ENCODE results near the gene IQCE. TPM values are rescaled to one million over a fixed set of nuclear protein-coding genes. Genes with fewer than 3 reads are reported as not detected.
A peak's percentile ranks its signal among the peaks of the same experiment; 100 is the strongest.

The IQCE gene
- total RNA-seq, 4 donors from 2014 or later: 16.8 to 46.9 (median 26.9) TPM

DNA sequence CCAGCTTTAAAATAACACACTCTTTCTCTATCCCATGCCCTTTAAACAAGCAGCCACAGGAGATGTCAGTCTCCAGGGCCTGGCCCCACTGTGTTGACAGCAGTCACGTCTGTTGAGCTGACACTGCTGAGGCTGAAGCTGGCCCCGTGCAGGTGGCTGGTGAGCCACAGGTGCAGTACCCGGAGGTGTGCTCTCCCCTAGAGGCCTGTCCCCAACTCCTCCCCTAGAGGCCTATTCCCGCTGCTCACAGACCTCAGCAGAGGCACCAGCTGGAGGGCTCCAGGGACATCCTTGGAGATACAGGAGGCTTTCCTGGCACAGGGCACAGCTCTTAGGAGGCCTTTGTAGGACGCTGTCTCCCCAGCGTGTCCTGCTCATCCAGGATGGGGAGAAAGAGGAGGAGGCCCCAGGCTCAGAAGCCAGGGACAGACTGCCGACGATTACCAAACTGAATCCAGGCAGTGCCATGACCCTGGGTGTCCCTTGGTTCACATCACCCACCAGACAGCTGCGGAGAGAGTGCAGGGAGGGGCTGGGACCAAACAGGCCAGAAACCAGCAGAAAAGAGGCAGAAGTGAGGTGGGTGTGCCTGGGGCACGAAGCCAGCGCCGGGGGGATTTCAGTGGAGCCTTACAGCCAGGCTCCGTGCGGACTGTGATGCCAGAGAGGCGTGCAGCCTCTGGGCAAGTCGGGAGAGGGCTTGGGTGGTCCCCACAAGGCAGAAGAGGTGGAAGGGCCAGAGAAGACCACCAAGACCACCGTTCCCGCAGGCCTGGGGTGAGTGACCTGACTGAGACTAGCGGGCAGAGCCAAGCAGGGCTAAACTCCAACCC, 54.5 kb downstream of the IQCE start:
- Histone ChIP-seq H3K27me3 (no peaks in the 10 kb centered on the region), H3K9me3 (no peaks in the 10 kb centered on the region), H3K36me3 (peaks cover 0 to 19% (median 0%) of the 10 kb centered on the region in 3 donors), H3K4me3 (no peak overlapping the region), H3K4me1 (peaks cover 0 to 58% (median 20%) of the 10 kb centered on the region in 4 donors), H3K27ac (peak overlapping the region in 2 of 4 donors; percentile 16 to 19)
- WGBS, 2 donors: 51 to 55% methylated on average over 17 to 19 of the region's 19 CpGs
- TF ChIP-seq, protein P1, sequence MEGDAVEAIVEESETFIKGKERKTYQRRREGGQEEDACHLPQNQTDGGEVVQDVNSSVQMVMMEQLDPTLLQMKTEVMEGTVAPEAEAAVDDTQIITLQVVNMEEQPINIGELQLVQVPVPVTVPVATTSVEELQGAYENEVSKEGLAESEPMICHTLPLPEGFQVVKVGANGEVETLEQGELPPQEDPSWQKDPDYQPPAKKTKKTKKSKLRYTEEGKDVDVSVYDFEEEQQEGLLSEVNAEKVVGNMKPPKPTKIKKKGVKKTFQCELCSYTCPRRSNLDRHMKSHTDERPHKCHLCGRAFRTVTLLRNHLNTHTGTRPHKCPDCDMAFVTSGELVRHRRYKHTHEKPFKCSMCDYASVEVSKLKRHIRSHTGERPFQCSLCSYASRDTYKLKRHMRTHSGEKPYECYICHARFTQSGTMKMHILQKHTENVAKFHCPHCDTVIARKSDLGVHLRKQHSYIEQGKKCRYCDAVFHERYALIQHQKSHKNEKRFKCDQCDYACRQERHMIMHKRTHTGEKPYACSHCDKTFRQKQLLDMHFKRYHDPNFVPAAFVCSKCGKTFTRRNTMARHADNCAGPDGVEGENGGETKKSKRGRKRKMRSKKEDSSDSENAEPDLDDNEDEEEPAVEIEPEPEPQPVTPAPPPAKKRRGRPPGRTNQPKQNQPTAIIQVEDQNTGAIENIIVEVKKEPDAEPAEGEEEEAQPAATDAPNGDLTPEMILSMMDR (IDR thresholded peaks at IDR 0.05): no peak
- TF ChIP-seq EP300 (IDR thresholded peaks at IDR 0.05) (no peak), POLR2A (IDR thresholded peaks at IDR 0.05) (no peak)
- DNase-seq (ENCODE audit: low spot score in 2 of 2): no peak

DNA sequence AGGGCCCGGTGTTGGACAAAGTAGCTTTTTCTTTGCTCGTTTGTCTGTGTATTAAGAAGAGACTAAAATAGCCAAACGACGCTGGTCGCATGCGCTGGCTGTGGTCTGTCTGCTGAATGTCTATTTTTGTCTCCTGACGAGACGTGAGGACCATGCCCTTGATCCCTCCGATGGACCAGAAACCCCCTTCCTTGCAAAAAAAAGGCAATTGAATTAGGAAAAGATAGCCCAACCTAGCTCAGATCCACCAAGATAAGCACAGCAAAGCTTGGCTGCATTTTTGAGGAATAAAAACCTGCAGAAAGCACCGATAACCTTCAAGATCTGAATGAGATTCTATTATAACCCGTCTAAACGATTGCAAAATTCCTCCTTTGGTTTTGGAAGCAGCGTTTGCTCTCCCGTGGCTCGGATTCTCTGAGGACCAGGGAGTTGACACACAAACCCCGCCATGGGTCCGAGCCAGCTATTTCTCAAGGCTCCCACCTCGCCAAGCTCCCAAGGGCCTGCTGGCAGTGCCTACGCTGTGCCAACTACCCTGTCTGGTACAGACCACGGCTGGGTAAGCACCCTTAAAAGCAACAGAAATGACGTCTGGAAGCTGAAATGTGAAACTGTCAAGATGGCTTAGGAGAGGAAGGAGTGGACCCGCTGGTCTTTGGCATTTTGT, 55.3 kb downstream of the IQCE start:
- H3K9me3 ChIP-seq: no peaks in the 10 kb centered on the region
- peaks cover 0 to 19% (median 0%) of the 10 kb centered on the region in 3 donors for H3K36me3 ChIP-seq
- H3K4me1 ChIP-seq: peaks cover 0 to 58% (median 20%) of the 10 kb centered on the region in 4 donors
- no peaks in the 10 kb centered on the region for H3K27me3 ChIP-seq
- DNase-seq (ENCODE audit: low spot score in 2 of 2): no peak
- peak overlapping the region in 2 of 4 donors; percentile 16 to 24 for H3K27ac ChIP-seq
- WGBS, 2 donors: 24 to 36% methylated on average over 22 of the region's 22 CpGs
- peak overlapping the region in 1 of 4 donors; percentile 12 for H3K4me3 ChIP-seq
- peak in 1 of 2 donors; percentile 51 for TF ChIP-seq EP300 (IDR thresholded peaks at IDR 0.05)
- TF ChIP-seq, protein P1 (IDR thresholded peaks at IDR 0.05): no peak

DNA sequence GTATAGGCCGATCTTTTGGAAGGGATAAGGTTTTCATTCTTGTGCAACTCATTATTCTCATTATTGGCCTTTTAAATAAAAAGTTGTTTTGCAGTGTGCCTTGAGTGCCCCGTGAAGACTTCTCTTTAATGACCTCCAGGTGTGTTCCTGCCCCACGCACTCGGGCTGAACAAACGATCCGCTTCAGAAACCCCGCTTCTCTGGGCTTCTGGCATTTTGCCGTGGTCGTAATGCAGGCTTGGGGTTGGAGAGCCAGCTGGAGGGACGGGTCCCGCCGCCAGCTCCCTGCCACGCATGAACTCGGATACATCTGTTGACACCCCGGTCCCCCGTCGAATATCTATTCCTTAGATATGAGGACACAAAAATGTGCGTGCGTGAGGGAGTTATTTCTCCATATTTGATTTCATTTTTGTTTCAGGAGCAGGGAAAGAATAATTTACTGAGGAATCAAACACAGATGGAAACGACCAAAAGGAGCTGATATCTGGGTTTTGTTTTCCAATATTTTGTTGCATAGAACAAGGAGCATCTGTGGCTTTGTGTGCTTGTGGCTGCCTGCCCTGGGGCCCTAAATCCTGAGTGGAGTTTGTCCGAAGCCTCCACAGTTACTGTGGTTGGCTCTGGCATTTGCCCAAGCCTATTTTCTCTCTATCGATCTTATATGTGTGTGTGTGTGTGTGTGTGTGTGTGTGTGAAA, 56.0 kb downstream of the IQCE start:
- no peak overlapping the region for H3K4me3 ChIP-seq
- no peak for TF ChIP-seq POLR2A (IDR thresholded peaks at IDR 0.05)
- TF ChIP-seq, protein P1 (IDR thresholded peaks at IDR 0.05): no peak
- TF ChIP-seq EP300 (IDR thresholded peaks at IDR 0.05): no peak
- peaks cover 0 to 17% (median 0%) of the 10 kb centered on the region in 3 donors for H3K36me3 ChIP-seq
- no peaks in the 10 kb centered on the region for H3K9me3 ChIP-seq
- H3K4me1 ChIP-seq: peaks cover 0 to 58% (median 20%) of the 10 kb centered on the region in 4 donors
- DNase-seq (ENCODE audit: low spot score in 2 of 2): no peak
- H3K27ac ChIP-seq: peak overlapping the region in 2 of 4 donors; percentile 16 to 24
- WGBS, 2 donors: 49 to 62% methylated on average over 22 of the region's 22 CpGs
- no peaks in the 10 kb centered on the region for H3K27me3 ChIP-seq

DNA sequence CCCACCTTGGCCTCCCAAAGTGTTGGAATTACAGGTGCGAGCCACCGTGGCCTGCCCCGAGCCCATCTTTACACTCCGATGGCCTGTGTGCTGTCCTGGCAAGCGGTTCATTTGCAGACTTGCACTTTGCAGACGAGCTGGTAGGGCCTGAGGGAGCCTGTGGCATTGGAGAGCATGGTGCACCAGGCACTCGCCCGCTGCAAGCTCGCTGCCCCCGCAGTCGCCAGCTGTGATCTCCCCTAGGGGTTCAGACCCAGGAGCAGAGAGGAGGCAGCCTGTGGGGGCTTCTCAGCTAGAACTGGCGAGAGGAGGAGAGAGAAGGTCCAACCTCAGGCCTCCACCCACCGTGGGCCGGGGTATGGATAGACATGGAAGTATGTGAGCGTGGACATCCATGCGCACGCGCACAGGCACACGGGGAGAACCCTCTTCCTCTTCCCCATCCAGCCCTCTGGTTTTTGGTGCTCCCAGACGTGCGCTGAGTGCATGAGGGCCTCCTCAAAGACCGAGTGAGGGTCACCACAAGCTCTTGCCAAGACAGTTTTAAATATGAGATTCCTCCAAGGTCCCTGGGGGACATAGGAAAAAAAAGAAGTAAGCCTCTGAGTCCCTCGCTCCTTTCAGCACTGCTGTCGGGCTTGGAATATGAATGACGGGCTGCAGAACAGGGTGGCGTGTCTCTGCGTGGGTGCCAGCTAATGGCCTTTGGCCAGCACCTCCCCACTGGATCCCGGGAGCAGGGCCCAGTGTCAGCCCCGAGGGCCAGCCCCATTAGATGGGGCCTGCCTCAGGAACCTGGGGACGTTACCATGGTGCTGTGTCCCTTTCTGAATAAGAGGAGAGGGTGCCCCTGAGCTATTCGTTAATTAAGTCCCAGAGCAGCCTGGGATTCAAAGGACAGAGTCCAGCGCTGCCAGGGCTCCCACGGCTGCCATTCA, 57.9 kb downstream of the IQCE start:
- peak overlapping the region in 1 of 4 donors; percentile 12 for H3K4me3 ChIP-seq
- H3K9me3 ChIP-seq: no peaks in the 10 kb centered on the region
- H3K4me1 ChIP-seq: peaks cover 0 to 66% (median 22%) of the 10 kb centered on the region in 4 donors
- no peaks in the 10 kb centered on the region for H3K36me3 ChIP-seq
- no peak for DNase-seq (ENCODE audit: low spot score in 2 of 2)
- peak overlapping the region in 1 of 4 donors; percentile 48 for H3K27ac ChIP-seq
- H3K27me3 ChIP-seq: no peaks in the 10 kb centered on the region
- WGBS, 2 donors: 67 to 68% methylated on average over 29 to 32 of the region's 33 CpGs
- TF ChIP-seq, protein P1 (IDR thresholded peaks at IDR 0.05): no peak
- TF ChIP-seq EP300 (IDR thresholded peaks at IDR 0.05): no peak
